Astrocyte (in vitro differentiated cells and primary cell): Measurements from ENCODE around the gene PTCH2.

ENCODE experiments used
- CTCF ChIP-seq: IDR thresholded peaks from 2 replicates; pipeline ENCODE4 v1.5.1; 2011; ENCODE audit warnings: low read depth, mild to moderate bottlenecking, inconsistent platforms, low read length, moderate library complexity; ENCODE audit not compliant: insufficient read depth
- EZH2 ChIP-seq: IDR thresholded peaks from 2 replicates; pipeline ENCODE4 v1.6.1; 2012; ENCODE audit warnings: mild to moderate bottlenecking, low read length, inconsistent platforms; ENCODE audit not compliant: insufficient read depth

GRCh38 chr1:44785501-44786137 is 57.4 kb downstream of the PTCH2 start:
- TF ChIP-seq CTCF: no peak
- TF ChIP-seq EZH2: no peak
